ENCODE measurements around the gene TCF7L1.

The TCF7L1 gene

DNA sequence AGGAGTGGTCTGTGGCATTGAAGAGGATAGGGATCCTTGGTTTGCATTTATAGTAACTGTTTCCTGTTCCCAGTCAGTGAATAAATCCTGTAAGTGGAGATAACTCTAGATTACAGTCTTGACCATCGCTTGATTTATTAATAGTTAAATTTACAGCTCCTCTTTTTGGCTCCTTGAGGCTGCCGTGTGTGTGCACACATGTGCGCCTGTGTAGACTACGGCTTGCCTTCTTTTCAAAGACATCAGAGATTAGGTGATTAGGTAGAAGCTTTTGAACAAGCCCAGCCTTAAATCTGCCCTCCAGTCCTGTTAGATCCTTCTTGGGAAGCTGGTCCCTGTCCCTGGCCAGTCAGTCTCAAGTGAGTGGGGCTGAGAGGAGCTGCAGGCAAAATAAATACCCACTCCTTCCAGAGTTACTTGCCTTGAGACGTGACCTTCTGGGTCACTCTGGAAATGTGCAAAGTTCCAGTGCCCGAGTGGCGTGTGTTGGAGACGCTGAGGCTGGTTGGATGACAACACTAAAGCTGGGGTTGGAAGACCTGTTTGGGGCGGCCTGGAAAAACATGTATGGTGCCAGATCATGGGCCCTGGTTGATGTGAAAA, 32.0 kb downstream of the TCF7L1 start:
- no peak for FAIRE-seq

DNA sequence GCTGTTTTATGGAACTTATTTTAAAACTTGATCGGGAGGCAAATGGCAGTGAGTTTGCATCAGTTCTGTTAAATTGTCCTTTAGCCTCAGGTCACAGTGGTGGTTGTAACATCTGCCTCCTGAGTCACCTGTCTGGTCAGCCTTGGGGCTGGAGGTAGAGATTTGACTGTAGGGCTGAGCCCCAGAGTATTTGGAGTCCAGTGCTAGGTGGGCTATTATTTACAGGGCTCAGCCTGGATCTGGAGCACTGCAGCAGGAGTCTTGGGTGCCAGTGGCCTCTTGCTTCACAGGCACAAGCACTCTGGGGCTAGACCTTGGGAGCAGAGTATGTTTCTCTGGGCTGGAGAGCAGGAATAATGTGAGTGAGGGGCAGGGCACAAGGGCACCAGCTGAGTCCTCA, 32.8 kb downstream of the TCF7L1 start:
- no peak for FAIRE-seq

DNA sequence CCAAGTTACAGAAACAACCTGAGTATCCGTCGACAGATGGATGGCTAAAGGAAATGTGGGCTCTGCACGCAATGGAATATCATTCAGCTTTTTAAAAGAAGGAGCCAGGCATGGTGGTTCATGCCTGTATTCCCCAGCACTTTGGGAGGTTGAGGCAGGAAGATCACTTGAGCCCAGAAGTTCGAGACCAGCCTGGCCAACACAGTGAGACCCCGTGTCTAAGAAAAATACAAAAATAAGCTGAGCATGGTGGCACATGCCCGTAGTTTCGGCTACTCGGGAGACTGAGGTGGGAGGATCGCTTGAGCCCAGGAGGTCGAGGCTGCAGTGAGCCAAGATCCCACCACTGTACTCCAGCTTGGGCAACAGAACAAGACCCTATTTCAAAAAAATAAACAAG, 34.3 kb downstream of the TCF7L1 start:
- FAIRE-seq, result no peak

DNA sequence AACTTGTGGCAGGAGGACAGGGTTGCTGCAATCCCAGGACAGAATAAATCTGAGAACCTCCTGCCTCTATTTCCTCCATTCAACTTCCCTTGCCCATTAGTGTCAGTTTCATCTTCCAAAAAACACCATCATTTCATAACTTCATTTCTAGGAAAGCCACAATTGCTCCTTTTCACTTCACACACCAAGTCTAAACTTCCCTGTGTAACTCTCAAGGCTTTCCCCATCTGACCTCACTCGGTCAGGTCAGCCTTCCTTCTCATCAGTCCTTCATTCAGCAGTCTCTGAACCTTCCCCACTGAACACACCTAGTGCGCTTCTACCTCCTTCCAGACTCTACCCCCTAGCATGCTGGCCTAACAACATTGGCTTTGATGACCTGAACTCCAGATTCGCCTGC, 35.8 kb downstream of the TCF7L1 start:
- no peak for FAIRE-seq

DNA sequence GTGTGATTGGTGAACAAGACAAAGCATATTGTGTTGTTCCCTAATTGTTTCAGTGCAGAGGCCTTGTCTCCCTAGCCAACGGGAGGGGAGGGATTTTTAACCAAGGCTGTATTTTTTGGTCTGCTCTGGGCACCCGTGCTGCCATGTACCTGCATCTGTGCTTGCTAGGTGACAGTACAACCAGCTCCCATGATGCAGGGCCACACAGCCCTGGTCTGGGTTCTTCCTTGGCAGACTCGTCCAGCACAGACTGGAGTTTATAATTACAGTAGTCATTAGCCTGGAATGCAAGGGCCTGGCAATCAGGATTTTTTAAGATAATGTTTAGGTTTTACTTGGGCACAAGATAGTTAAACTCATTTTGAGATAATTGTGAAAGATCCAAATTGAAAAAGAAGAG, 36.4 kb downstream of the TCF7L1 start:
- FAIRE-seq, result no peak

DNA sequence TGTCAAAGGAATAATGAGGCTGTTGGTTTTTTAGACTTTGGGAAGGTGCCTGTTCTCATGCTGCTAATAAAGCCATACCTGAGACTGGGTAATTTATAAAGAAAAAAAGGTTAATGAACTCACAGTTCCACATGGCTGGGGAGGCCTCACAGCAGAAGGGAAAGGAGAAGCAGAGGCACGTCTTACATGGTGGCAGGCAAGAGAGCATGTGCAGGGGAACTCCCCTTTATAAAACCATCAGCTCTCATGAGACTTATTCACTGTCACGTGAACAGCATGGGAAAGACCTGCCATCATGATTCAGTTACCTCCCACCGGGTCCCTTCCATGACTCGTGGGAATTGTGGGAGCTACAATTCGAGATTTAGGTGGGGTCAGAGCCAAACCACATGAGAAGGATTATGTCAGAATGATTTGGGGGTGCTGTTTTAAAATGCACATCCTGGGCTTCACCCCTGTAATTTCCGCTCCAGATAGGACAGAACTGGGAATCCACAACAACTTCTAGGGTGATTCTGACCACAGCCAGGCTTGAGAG, 37.8 kb downstream of the TCF7L1 start:
- no peak for FAIRE-seq

DNA sequence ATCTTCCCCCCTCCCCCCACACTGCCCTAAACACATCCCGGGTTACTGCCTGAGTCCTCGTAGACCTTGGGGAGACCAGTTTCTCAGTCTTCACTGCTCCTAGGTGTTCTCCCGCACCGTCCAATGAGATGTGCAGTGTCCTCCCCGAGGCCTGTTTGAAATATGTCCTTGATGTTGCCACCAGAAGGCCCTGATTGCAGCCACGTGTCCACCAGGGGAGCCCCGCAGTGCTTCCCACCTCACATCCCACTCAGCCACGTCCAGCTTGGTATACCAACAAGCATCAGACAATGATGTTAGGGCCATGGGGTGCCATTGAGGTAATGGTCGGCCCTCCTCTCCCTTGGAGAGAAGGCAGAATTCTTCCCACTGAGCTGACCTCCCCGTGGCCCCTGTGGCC, 38.7 kb downstream of the TCF7L1 start:
- no peak for FAIRE-seq

DNA sequence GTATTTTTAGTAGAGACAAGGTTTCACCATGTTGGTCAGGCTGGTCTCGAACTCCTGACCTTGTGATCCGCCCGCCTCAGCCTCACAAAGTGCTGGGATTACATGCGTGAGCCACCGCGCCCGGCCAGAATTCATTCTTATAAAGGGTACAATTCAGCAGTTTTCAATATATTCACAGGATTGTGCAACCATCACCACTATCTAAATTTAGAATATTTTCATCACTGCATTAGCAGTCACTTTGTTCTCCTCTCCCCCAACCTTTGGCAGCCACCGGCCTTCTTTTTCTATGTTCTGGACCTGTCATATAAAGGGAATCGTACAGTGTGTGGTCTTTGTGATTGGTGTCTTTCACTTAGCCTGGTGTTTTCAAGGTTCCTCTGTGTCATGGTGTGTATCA, 40.7 kb downstream of the TCF7L1 start:
- no peak for FAIRE-seq

DNA sequence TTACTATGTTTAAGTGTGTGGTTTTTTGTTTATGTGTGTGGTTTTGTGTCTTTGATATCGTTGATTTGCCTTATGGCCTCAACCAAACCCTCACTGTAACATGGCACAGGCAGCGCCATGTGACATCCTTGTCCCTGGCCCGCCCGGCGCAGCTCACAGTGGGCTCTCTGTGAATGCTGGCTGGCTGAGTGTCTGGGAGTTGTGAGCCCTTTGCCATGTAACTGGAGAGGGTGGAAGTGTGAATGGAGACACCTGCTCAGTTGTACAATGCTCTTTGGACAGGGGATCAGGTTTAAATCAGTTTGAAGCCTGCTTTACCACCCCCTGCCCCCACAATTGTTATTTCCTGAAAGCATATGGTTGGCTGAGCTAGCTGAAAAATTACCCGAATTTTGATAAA, 41.8 kb downstream of the TCF7L1 start:
- FAIRE-seq, result no peak

DNA sequence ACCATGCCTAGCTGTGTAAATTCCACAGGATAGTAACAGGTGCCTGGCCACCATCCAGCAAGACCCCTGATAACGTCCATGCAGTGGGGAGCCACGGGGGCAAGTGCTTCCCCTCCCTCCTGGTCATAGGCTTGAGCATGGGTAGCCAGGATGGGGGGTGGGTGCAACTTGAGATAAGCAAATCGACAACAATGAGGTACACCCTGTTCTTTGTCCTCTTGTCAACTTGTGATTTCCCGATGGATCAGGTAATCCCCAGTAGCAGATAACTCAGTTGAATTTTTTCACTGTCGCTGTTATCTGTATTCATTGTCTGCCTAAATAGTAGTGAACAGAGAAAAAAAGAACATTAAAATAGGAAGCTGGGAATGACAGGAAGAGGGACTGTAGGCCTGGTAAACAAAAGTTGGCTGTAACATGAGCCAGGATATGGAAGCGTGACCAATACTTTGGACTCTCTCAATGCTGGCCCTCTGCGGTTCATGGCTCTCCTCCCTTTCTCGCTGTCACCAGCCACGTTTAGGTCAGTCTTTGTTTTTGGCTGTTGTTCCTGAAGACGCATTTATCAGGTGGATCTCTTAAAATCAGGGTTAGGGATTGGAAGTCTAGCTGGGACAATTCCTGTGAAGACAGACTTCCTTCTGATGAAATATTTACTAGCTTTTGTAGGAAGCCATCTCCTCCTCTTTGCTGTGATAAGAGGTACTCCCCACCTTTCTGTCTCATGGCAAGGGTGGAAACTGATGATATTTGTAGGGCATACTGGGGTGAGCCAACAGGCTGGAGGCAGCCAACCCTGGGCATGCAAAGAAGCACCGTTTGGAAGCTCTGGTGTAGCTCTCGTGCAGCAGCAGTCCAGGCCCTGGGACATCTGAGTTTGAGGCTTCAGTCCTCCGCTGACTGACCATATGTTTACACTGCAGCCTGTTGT, 42.4 kb downstream of the TCF7L1 start:
- FAIRE-seq, result no peak

DNA sequence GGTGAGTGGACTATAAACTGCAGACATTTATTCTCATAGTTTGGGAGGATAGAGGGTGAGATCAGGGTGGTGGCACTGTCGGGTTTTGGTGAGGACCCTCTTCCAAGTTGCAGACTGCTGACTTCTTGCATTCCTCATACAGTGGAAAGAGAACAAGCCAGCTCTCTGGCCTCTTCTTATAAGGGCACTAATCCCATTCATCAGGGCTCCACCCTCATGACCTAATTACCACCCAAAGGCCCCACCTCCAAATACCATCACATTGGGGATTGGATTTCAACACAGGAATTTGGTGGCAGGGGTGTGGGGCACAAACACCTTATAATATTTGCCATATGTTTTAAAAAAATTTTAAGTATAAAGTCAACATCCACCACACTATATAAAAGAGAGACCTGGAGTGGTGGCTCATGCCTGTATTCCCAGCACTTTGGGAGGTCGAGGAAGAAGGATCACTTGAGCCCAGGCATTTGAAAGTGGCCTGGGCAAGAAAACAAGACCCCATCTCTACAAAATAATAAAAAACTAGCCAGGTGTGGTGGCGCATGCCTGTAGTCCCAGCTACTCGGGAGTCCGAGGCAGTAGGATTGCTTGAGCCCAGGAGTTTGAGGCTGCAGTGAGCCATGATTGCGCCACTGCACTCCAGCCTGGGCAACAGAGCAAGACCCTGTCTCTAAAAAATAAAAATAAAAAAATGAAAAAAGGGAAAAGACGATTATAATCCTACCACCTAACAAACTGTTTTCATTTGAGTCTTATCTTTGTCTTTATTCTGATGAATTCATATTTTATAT, 44.0 kb downstream of the TCF7L1 start:
- FAIRE-seq, result no peak

DNA sequence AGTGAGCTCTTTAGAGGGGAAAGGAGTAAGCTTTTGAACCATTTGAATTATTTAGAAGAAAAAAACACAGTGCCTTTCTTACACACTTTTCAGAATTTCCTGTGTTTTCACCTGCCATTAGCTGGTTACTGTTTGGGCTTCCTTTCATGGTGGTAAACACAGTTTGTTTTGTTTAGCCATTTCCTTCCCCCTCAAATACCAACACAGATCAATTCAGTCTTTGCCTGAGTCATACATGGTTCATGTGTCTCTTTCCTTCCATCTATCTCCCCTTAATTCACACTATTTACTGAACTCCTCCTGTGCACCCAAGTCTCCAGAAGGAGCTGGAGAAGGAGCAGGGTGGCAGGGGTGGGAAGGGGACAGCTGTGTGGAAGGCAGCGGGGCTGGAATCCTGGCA, 45.0 kb downstream of the TCF7L1 start:
- FAIRE-seq, result no peak

DNA sequence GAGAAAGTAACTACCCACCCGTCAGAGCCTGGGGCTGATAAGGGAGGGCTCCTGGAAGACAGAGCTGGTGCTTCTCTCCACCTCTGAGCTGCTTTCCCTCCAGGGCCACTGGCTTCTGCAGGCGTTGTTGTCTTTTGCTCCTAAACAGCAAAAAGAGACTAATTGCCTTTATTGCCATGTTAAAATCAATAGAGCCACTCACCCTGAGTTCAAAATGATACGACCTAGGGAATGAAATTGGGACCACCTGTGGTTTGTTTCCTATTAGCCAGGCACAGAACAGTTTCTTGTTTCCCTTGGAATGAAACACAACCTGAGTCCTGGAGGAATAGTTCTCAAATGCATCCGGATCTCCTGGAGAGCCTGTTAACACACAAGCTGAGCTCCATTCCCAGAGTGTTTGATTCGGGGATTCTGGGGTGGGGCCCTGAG, 45.8 kb downstream of the TCF7L1 start:
- no peak for FAIRE-seq

DNA sequence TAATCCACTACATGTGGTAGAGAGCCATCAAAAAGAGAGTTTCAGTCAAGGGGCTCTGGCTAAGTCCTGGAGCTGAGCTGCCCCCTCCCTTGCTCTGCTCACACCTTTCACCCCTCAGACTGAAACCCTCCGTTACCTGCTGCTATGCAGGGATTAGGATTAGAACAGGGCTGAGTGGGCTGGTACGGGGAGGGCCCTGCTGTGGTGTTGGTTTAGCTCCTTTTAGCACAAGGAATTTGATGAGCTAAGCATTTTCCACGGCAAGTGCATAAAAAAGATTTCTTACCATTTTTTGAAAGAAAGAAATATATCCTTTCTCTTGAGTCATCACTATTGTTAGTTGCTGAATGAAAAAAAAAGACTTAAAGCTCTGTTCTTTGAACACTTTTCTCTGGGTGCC, 46.3 kb downstream of the TCF7L1 start:
- no peak for FAIRE-seq

DNA sequence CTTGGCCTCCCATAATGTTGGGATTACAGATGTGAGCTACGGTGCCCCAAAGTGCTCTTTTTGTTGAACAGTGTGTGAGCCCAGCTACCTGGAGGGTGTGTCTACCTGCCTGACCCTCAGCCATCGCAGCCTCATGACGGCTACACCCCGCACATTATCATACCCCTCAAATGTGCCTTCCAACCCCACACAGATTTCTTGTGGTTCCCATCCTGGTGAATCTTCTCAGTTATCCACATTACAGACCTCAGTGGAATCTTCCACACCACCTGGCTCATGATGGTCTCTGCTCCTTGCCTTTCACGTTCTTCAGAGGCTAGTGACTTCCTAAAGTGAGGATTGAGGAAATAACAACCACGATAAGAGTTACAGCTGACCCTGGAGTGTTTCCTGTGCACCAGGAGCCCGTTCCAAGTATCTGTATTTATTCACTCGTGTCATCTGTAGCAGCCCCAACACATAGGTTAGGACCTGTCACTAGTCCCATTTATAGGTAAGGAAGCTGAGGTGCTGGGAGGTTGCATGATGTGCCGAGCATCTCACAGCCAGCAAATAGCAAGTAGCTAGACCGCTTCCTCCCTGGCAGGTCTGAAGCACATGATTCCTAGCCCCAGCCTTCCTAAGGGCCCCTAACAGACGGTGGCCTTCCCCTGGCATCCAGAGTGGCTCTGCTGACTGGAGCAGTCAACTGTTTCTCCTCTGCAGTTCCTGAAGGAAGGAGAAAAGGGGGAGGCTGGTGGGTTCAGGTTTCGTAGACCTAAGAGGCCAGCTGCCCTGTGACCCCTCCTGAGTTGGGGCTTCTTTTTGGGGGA, 47.3 kb downstream of the TCF7L1 start:
- FAIRE-seq, result no peak

DNA sequence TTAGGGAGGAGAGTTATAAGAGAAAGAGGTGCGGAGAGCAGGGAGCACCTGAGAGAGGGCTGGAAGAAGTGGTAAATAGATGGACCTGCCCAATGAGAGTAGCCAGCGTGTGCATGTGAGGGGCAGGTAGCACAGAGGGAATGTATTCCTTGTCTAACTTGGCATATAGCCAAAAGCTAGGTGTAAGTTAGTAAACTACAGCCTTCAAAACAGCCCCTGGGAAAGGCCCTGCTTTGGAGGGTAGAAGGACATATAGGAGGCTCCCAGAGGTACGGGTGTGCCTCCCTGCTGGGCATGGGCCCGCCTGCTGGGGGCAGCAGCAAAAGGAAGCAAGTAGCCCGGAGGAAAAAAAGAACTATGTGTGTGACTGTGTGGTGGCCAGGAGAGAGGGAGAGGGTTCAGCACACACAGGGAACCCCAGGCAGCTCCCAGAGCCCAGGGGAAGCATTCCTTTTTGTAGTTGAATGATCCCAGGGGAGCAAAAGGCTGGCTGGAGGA, 48.0 kb downstream of the TCF7L1 start:
- no peak for FAIRE-seq

DNA sequence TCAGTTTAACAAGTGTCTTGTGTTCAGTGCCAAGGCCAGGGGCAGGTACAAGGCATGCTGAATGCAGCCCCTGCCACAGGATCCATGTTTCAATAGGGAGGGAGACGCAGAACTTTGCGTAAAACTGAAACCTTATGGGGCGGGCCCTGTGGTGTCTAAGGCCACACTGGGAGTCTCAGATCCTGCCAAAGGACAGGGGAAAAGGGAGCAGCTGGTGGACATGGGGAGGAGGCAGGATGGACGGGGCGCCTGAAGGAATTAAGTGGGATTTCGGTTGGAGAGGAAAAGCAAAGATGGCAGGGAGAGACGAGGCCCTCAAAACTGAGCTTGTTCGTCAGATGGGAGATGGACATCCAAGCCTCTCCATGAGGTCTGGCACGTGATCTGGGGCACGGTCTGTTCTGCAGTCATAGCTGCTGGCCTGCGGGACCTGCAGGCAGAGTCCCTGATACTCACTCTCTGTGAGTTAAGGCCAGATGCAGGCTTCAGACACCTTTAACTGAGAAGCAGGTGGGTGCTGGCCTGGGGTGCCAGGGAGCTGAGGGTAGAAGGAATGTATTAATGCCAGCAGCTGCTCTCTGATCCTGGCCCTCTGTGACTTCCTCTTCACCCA, 48.8 kb downstream of the TCF7L1 start:
- no peak for FAIRE-seq

DNA sequence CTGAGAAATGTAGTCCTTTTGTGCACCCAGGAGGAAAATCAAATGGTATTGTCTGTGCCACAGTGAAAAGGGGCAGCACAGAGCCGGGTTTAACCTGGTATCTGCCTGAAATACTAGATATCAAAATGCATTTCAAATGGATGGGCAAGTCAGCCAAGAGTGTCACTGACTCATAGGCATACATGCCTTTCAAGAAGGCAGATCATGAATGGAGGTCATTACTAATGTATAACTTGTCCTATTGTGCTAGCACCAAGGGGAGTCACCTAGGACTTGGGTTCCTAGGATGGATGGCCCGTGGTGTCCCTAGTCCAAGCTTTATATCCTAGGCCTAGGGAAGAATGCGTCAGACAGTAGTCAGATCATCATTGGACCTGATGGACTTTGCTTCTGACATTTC, 49.9 kb downstream of the TCF7L1 start:
- FAIRE-seq, result no peak

DNA sequence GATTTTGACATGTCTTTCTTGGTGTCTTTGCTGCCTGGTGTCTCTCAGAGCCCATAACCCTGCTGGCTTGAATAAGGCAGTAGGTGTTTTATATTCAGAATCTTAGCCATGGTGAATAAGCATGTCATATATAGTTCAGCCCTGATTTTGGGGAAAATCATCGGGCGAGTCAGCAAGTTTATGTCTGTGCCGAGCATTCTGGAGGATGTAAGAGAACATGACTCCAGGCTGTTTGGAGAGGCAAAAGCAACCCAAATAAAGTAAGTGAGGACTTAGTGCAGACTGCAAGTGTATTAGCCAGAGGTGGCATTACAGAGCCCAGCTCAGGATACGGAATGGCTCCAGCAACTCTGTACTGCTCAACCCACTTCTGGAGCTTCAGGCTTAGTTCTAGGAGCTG, 50.3 kb downstream of the TCF7L1 start:
- FAIRE-seq, result no peak

DNA sequence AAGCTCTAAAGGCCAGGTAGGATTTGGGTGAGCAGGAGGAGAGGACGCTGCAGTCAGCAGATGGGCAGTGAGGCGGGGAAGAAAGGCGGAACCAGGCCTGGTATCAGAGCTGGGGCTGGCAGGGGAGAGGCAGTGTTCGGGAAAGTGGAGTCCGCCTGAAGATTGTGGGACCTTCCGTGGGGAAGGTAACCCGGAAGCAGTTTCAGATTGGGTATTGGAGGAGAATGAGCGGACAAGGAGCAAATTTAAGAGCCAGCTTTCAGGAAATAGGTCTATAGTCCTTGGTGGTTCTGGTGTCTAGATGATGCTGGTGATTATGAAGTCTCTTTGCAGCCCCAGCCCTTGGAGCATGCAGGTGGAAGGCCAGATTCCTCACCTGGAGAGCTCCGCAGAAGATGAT, 51.0 kb downstream of the TCF7L1 start:
- FAIRE-seq, result no peak

DNA sequence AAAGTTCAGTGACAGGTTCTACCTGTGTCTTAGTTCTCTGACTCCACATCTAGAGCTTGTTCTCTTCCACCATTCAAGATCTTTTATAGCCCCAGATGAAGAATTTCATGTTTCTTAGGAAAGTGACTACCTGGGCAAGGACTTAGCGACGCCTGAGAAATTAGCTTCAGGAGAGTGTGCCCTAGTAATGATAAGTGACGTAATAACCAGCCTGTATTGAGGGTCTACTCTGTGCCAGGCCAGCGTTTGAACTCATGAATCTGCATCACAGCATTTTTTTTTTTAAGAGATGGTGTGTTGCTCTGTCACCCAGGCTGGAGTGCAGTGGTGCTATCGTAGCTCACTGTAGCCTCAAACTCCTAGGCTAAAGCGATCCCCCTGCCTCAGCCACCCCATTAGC, 51.8 kb downstream of the TCF7L1 start:
- no peak for FAIRE-seq

DNA sequence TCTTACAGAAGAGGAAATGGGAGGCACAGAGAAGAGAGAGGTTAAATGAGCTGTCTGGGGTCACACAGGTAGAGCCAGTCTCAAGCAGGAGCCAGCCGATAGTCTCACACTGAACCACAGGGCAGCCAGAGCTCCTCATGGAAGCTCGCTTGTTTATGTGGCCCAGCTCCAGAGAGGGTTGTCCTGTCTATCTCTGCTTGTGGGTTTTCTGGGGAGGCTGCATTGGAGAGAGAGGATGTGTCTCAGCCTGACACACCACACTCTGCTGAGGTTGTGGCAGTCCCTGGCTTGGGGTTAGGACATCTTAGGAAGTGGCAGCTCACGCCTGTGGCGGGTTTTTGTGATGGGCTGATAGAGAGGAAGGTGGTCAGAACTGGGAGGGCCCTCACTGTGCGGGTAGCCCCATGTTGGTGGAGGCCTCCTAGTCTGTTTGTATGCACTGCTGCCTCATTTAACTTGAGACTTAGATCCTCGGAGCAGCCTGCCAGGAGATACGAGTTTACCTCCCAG, 52.3 kb downstream of the TCF7L1 start:
- FAIRE-seq, result no peak
